GM18909 (cell line): Measurements from ENCODE around the gene SLC25A33.
A peak's percentile ranks its signal among the peaks of the same experiment; 100 is the strongest.

Source experiments
- ATAC-seq: cut with Tn5 transposase; IDR thresholded peaks from one replicate; pipeline ENCODE4 v1.9.1; 2021; ENCODE audit warnings: mild to moderate bottlenecking; ENCODE audit not compliant: unreplicated experiment, poor library complexity

SLC25A33 gene

GRCh38 chr1:9577423-9577822, 38.2 kb downstream of the SLC25A33 start:
- ATAC-seq = no peak

- no peak for ATAC-seq
These were observed 41.7 kb downstream of the SLC25A33 start for GRCh38 chr1:9580942-9581341.

GRCh38 chr1:9586147-9586766, 47.0 kb downstream of the SLC25A33 start:
- ATAC-seq = no peak

- peak; percentile 76 for ATAC-seq
These were observed 49.4 kb downstream of the SLC25A33 start, which contains the start of gene TMEM201 for GRCh38 chr1:9588551-9589143. Gene TMEM201 (plus strand): TSS chr1:9588911. CDS start chr1:9588931, 20 bp downstream.

GRCh38 chr1:9589144-9589718, 50.0 kb downstream of the SLC25A33 start:
- peak; percentile 6 for ATAC-seq

- no peak for ATAC-seq
These were observed 50.5 kb downstream of the SLC25A33 start for GRCh38 chr1:9589719-9590157.

- no peak for ATAC-seq
These were observed 50.9 kb downstream of the SLC25A33 start for GRCh38 chr1:9590201-9590600.

GRCh38 chr1:9590945-9591668, 51.8 kb downstream of the SLC25A33 start:
- ATAC-seq = no peak

GRCh38 chr1:9591669-9592509, 52.6 kb downstream of the SLC25A33 start:
- no peak for ATAC-seq

- ATAC-seq = no peak
These were observed 53.3 kb downstream of the SLC25A33 start for GRCh38 chr1:9592510-9593075.

GRCh38 chr1:9593147-9593491, 53.9 kb downstream of the SLC25A33 start:
- ATAC-seq = no peak

- ATAC-seq = no peak
These were observed 54.5 kb downstream of the SLC25A33 start for GRCh38 chr1:9593492-9594465.

- ATAC-seq = no peak
These were observed 55.3 kb downstream of the SLC25A33 start for GRCh38 chr1:9594471-9595155.

GRCh38 chr1:9595156-9595967, 56.1 kb downstream of the SLC25A33 start:
- ATAC-seq = no peak

GRCh38 chr1:9595968-9596340, 56.7 kb downstream of the SLC25A33 start:
- ATAC-seq = no peak

GRCh38 chr1:9596415-9597123, 57.3 kb downstream of the SLC25A33 start:
- no peak for ATAC-seq
